ENCODE measurements around the gene TEX2. TPM values are rescaled to one million over a fixed set of nuclear protein-coding genes. Genes with fewer than 3 reads are reported as not detected.

Gene TEX2
- total RNA-seq, 6 experiments from 2014 or later, result 29.1 to 46.6 (median 33.7) TPM

DNA sequence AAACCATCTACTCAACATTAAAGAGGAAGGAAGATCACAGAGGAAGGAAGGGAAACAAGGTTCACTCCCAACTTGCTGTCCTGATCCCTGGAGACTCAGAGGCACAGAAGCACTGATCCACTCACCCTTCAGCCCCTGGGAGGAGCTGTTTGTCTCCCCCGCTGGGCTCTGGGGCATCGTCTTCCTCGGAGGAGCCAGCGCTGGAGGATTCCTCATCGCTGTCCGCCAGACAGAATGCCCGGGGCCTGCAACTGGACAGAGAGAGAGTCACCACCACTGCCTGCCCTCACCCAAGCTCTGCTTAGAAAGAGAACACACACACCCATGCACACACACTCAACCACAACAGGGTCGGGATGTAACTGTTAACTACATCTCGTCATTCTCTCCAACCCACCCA is 108.3 kb downstream of the TEX2 start:
- Histone ChIP-seq H3K9me3 (no peaks in the 10 kb centered on the region), H3K4me3 (no peak overlapping the region), H3K27me3 (no peaks in the 10 kb centered on the region), H3K4me1 (peaks cover 0 to 70% (median 31%) of the 10 kb centered on the region in 4 donors), H3K36me3 (peaks cover 0 to 10% (median 0%) of the 10 kb centered on the region in 4 donors), H3K27ac (peak overlapping the region in 1 of 3 donors; percentile 91)
- no peak for DNase-seq
- WGBS (ENCODE audit: insufficient coverage, low coverage, low lambda C conversion rate, missing lambda C conversion rate), result 75% methylated on average over 2 of the region's 9 CpGs
- TF ChIP-seq, protein P1, sequence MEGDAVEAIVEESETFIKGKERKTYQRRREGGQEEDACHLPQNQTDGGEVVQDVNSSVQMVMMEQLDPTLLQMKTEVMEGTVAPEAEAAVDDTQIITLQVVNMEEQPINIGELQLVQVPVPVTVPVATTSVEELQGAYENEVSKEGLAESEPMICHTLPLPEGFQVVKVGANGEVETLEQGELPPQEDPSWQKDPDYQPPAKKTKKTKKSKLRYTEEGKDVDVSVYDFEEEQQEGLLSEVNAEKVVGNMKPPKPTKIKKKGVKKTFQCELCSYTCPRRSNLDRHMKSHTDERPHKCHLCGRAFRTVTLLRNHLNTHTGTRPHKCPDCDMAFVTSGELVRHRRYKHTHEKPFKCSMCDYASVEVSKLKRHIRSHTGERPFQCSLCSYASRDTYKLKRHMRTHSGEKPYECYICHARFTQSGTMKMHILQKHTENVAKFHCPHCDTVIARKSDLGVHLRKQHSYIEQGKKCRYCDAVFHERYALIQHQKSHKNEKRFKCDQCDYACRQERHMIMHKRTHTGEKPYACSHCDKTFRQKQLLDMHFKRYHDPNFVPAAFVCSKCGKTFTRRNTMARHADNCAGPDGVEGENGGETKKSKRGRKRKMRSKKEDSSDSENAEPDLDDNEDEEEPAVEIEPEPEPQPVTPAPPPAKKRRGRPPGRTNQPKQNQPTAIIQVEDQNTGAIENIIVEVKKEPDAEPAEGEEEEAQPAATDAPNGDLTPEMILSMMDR (IDR thresholded peaks at IDR 0.05), result no peak
- TF ChIP-seq POLR2A (IDR thresholded peaks at IDR 0.05), result no peak
- intact Hi-C loops (cut with DNase I), result loop anchor here in 1 of 2 donors (10.0 kb wide), 1 partner anchor 110 kb away; the partner anchor contains the start of gene TEX2
- no peak for ATAC-seq

DNA sequence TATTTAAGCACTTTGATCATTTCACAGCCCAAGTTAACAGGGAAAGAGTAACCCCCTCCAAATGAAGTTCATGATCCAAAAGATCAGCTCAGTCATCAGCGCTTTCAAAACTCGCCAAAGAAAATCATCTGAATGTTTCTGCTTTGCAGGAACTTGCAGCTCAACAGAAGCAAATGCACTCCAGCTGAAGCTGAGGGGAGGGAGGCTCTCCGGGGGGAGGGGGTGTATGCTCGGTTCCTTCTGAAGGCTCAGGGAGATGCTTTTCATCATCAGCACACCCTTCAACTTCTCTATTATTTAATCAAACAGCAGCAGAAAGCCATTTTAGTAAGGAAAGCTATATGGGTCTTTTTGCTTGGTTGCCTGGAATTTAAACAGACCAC is 108.8 kb downstream of the TEX2 start:
- Histone ChIP-seq H3K27me3 (no peaks in the 10 kb centered on the region), H3K36me3 (peaks cover 0 to 10% (median 0%) of the 10 kb centered on the region in 4 donors), H3K9me3 (no peaks in the 10 kb centered on the region), H3K4me1 (peaks cover 0 to 74% (median 33%) of the 10 kb centered on the region in 4 donors), H3K4me3 (no peak overlapping the region), H3K27ac (peak overlapping the region in 1 of 3 donors; percentile 91)
- no peak for TF ChIP-seq POLR2A (IDR thresholded peaks at IDR 0.05)
- TF ChIP-seq, protein P1 (IDR thresholded peaks at IDR 0.05), result no peak
- intact Hi-C loops (cut with DNase I), result loop anchor here in 1 of 2 donors (10.0 kb wide), 1 partner anchor 110 kb away; the partner anchor contains the start of gene TEX2
- WGBS (ENCODE audit: insufficient coverage, low coverage, low lambda C conversion rate, missing lambda C conversion rate), result 43% methylated on average over 4 of the region's 4 CpGs
- DNase-seq, result no peak
- no peak for ATAC-seq

DNA sequence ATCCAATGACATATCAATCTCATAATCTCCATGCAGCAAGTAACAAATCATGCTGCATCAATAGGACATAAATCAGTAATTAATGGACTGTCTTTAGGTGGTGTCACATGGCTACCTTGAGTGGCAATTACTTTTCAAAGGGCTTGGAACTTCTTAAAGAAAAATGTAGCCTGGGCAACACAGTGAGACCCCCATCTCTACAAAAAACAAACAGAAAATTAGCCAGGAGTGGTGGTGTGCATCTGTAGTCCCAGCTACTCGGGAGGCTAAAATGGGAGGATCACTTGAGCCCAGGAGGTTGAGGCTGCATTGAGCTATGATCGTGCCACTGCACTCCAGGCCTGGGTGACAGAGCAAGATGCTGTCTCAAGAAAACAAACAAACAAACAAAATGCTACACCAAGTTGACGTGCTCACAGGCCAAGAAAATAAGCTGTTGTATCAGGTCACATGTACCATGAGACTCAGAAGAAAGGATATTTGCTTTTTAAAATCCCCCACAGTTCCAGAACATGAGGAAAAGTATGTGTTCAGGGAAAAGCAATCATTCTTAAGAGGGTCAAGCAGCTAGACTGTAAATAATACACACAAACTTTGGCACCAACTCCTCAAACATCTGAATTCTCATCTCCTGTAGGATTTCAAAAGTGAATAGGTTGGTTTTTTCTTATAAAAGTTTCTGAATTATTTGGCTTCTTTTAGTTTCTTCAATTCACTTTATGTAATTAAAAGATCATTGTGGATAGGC is 109.3 kb downstream of the TEX2 start:
- DNase-seq (no peak), ATAC-seq (no peak)
- TF ChIP-seq POLR2A (IDR thresholded peaks at IDR 0.05), result no peak
- TF ChIP-seq, protein P1 (IDR thresholded peaks at IDR 0.05), result no peak
- intact Hi-C loops (cut with DNase I), result loop anchor here in 1 of 2 donors (10.0 kb wide), 1 partner anchor 111 kb away; the partner anchor contains the start of gene TEX2
- no peak overlapping the region for H3K27ac ChIP-seq
- H3K4me1 ChIP-seq, result peaks cover 0 to 79% (median 36%) of the 10 kb centered on the region in 4 donors
- no peak overlapping the region for H3K4me3 ChIP-seq
- H3K36me3 ChIP-seq, result peaks cover 0 to 10% (median 0%) of the 10 kb centered on the region in 4 donors
- WGBS (ENCODE audit: insufficient coverage, low coverage, low lambda C conversion rate, missing lambda C conversion rate), result 66% methylated on average over 3 of the region's 3 CpGs
- H3K9me3 ChIP-seq, result no peaks in the 10 kb centered on the region
- no peaks in the 10 kb centered on the region for H3K27me3 ChIP-seq

DNA sequence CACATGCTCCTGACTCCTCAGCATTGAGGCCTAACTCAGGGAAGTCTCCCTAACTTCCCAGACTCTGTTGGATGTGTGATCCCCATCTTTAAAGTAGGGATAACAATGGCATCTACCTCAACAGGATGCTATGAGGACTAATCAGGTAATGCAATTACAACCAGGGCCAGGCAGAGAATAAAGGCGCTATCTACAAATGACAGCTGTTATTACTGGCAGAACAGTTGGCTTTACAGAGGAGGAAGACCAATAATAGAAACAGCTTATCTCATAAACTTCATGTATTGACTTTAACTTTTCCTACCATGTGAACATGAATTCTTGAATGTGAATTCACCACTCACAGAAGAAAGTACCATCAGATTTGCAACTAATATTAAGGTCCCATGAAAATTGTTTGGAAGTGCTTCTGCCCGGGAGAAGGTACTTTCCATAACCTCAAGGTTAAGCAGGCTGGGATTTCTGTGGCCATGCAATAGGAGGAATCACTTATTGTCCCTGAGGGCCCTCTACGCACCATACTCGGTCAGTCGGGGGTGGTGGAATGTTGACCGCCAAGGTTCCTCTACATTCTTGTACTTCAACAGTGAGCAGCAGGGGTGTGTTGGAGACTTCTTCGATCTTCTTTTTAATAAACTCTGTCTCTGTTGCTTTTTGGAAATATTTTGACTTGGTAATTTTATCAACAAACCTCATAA is 110.5 kb downstream of the TEX2 start:
- no peak for ATAC-seq
- TF ChIP-seq, protein P1 (IDR thresholded peaks at IDR 0.05), result no peak
- TF ChIP-seq POLR2A (IDR thresholded peaks at IDR 0.05), result no peak
- Histone ChIP-seq H3K27ac (peak overlapping the region in 1 of 3 donors; percentile 96), H3K36me3 (peaks cover 0 to 10% (median 0%) of the 10 kb centered on the region in 4 donors), H3K9me3 (no peaks in the 10 kb centered on the region), H3K4me3 (no peak overlapping the region), H3K27me3 (no peaks in the 10 kb centered on the region), H3K4me1 (peaks cover 0 to 84% (median 43%) of the 10 kb centered on the region in 4 donors)
- intact Hi-C loops (cut with DNase I), result loop anchor here in 1 of 2 donors (10.0 kb wide), 1 partner anchor 112 kb away; the partner anchor contains the start of gene TEX2
- WGBS (ENCODE audit: insufficient coverage, low coverage, low lambda C conversion rate, missing lambda C conversion rate), result 76% methylated on average over 7 of the region's 7 CpGs
- no peak for DNase-seq
